Astrocyte of the cerebellum (primary cell): Measurements from ENCODE around the gene KCNC1.
A peak's percentile ranks its signal among the peaks of the same experiment; 100 is the strongest.

Experiments used
- DNase-seq: peaks from one replicate; pipeline ENCODE4 v3.0.0-alpha.2; 2011; ENCODE audit warnings: low read depth
- H3K4me3 ChIP-seq: 2 replicates; pipeline ENCODE4 v1.5.1; 2011; ENCODE audit warnings: mild to moderate bottlenecking, low read depth, low read length, moderate library complexity
- CTCF ChIP-seq: IDR thresholded peaks from 2 replicates; pipeline ENCODE4 v1.5.1; 2012; ENCODE audit warnings: low read length, low read depth, moderate library complexity, mild to moderate bottlenecking; ENCODE audit errors: missing control alignments
- in situ Hi-C: cut with HindIII; loops from 2 replicates; pipeline ENCODE4 v1.10.0; 2017; ENCODE audit warnings: low sequenced_read_pairs

Gene KCNC1

GRCh38 chr11:17719028-17719937, 15.3 kb upstream of the KCNC1 start, which contains the start of gene MYOD1:
TSS of gene MYOD1 (plus strand) at chr11:17719571. CDS start at chr11:17719783, 212 bp downstream.
- TF ChIP-seq CTCF: no peak
- DNase-seq: no peak
- peak within 1 kb of the TSS; percentile 43 for H3K4me3 ChIP-seq
- in situ Hi-C loops: no loop called here

- in situ Hi-C loops: no loop called here
- H3K4me3 ChIP-seq: peak overlapping the region; percentile 43
- peak; percentile 37 for TF ChIP-seq CTCF
- DNase-seq: no peak
Measured at GRCh38 chr11:17719938-17720795, 14.4 kb upstream of the KCNC1 start.

- in situ Hi-C loops: no loop called here
- no peak for TF ChIP-seq CTCF
- peak overlapping the region; percentile 43 for H3K4me3 ChIP-seq
- DNase-seq: no peak
Measured at GRCh38 chr11:17720796-17721171, 13.8 kb upstream of the KCNC1 start.

GRCh38 chr11:17721242-17721999, 13.2 kb upstream of the KCNC1 start:
- DNase-seq: no peak
- H3K4me3 ChIP-seq: peak overlapping the region; percentile 43
- in situ Hi-C loops: no loop called here
- no peak for TF ChIP-seq CTCF

- in situ Hi-C loops: no loop called here
- no peak for DNase-seq
- peak overlapping the region; percentile 43 for H3K4me3 ChIP-seq
Measured at GRCh38 chr11:17722000-17722643, 12.5 kb upstream of the KCNC1 start.

More at GRCh38 chr11:17722000-17722643, 12.5 kb upstream of the KCNC1 start:
- peak; percentile 82 for TF ChIP-seq CTCF
